ENCODE results near the gene CKAP5.

DNA sequence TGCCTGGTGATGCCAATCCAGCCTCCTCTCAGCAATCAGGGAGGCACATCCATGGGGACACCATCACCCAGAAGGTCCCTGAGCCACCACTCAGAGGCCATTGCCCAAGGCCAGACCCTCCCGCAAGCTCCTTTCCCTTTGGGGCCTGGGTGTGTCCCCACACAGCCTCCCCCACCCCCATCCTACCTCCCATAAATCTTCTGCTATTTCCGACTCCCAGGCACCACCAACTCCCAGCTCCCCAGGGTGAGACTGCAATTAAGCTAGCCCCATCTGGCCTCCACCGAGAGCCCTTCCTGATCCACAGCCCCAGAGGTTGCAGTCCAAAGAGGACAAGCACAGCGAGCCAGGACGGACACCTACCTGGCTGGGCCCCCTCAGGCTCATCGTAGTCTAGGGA, 152.0 kb downstream of the CKAP5 start:
- TF ChIP-seq ATF1 (CRISPR knock-in tag; IDR thresholded peaks at IDR 0.05) (no peak), ATF2 (CRISPR knock-in tag; IDR thresholded peaks at IDR 0.05; ENCODE audit: borderline replicate concordance, low read depth) (no peak), CTCF (IDR thresholded peaks at IDR 0.05) (no peak), SMAD3 (CRISPR knock-in tag; IDR thresholded peaks at IDR 0.05; ENCODE audit: borderline replicate concordance) (no peak), AFF4 (CRISPR knock-in tag; IDR thresholded peaks at IDR 0.05; ENCODE audit: borderline replicate concordance) (no peak), ATF3 (CRISPR knock-in tag; conservative IDR thresholded peaks at IDR 0.05) (no peak), TEAD1 (CRISPR knock-in tag; IDR thresholded peaks at IDR 0.05) (no peak), ESRRA (CRISPR knock-in tag; IDR thresholded peaks at IDR 0.05; ENCODE audit: borderline replicate concordance) (no peak), FOXJ3 (CRISPR knock-in tag; IDR thresholded peaks at IDR 0.05; ENCODE audit: borderline replicate concordance) (no peak), ZMAT4 (CRISPR knock-in tag; IDR thresholded peaks at IDR 0.05) (no peak)
- TF ChIP-seq, protein P1, sequence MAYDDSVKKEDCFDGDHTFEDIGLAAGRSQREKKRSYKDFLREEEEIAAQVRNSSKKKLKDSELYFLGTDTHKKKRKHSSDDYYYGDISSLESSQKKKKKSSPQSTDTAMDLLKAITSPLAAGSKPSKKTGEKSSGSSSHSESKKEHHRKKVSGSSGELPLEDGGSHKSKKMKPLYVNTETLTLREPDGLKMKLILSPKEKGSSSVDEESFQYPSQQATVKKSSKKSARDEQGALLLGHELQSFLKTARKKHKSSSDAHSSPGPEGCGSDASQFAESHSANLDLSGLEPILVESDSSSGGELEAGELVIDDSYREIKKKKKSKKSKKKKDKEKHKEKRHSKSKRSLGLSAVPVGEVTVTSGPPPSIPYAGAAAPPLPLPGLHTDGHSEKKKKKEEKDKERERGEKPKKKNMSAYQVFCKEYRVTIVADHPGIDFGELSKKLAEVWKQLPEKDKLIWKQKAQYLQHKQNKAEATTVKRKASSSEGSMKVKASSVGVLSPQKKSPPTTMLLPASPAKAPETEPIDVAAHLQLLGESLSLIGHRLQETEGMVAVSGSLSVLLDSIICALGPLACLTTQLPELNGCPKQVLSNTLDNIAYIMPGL (CRISPR knock-in tag; IDR thresholded peaks at IDR 0.05), result no peak
- TF ChIP-seq, protein P2, sequence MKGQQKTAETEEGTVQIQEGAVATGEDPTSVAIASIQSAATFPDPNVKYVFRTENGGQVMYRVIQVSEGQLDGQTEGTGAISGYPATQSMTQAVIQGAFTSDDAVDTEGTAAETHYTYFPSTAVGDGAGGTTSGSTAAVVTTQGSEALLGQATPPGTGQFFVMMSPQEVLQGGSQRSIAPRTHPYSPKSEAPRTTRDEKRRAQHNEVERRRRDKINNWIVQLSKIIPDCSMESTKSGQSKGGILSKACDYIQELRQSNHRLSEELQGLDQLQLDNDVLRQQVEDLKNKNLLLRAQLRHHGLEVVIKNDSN (CRISPR knock-in tag; IDR thresholded peaks at IDR 0.05), result no peak
- TF ChIP-seq, protein P3, sequence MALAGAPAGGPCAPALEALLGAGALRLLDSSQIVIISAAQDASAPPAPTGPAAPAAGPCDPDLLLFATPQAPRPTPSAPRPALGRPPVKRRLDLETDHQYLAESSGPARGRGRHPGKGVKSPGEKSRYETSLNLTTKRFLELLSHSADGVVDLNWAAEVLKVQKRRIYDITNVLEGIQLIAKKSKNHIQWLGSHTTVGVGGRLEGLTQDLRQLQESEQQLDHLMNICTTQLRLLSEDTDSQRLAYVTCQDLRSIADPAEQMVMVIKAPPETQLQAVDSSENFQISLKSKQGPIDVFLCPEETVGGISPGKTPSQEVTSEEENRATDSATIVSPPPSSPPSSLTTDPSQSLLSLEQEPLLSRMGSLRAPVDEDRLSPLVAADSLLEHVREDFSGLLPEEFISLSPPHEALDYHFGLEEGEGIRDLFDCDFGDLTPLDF (CRISPR knock-in tag; IDR thresholded peaks at IDR 0.05), result no peak
